ENCODE results near the gene DES.

DNA sequence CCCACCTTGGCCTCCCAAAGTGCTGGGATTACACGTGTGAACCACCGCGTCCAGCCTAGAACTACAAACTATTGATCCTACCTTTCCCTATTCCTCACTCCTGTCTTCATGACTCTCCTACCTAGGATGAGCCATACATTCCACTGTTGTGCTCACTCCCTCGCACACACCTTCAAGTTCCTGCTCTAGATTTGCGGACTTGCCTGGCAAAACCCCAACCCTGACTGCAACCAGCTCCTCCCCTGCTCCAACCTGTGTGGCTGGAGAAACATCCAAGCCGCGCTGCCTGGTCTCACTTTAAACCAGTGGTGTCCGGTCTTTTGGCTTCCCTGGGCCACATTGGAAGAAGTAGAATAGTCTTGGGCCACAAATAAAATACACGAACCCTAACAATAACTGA, 25.4 kb upstream of the DES start:
- no peak for TF ChIP-seq CTCF (IDR thresholded peaks at IDR 0.05)
- TF ChIP-seq EZH2 (IDR thresholded peaks at IDR 0.05): no peak
- TF ChIP-seq EZH2phosphoT487 (IDR thresholded peaks at IDR 0.05): no peak
